WTC11 (cell line): Measurements from ENCODE around the gene GIMAP4.

ENCODE experiments used
- ARID4B ChIP-seq: sonication (generic); formaldehyde crosslinking; IDR thresholded peaks from 2 replicates; pipeline ENCODE4 v1.8.0; 2023; ENCODE audit warnings: missing genetic modification reagents, mild to moderate bottlenecking, borderline replicate concordance
- ATF2 ChIP-seq: sonication (generic); formaldehyde crosslinking; IDR thresholded peaks from 2 replicates; pipeline ENCODE4 v1.8.1; 2022; ENCODE audit warnings: low read depth, missing genetic modification reagents, borderline replicate concordance
- CREB1 ChIP-seq: sonication (generic); formaldehyde crosslinking; IDR thresholded peaks from 2 replicates; pipeline ENCODE4 v1.8.0; 2023; ENCODE audit warnings: mild to moderate bottlenecking, missing genetic modification reagents
- CREM ChIP-seq: sonication (generic); formaldehyde crosslinking; IDR thresholded peaks from 2 replicates; pipeline ENCODE4 v1.8.1; 2022; ENCODE audit warnings: mild to moderate bottlenecking, missing genetic modification reagents, moderate library complexity
- CTCF ChIP-seq: fragments of 200-600 bp; IDR thresholded peaks from 2 replicates; pipeline ENCODE4 v1.8.0; 2022; ENCODE audit warnings: antibody characterized with exemption
- ELF4 ChIP-seq: sonication (generic); formaldehyde crosslinking; IDR thresholded peaks from 2 replicates; pipeline ENCODE4 v1.8.1; 2022; ENCODE audit warnings: low read depth, mild to moderate bottlenecking, moderate library complexity, missing genetic modification reagents
- FOXP1 ChIP-seq: sonication (generic); formaldehyde crosslinking; IDR thresholded peaks from 2 replicates; pipeline ENCODE4 v1.8.0; 2022; ENCODE audit warnings: missing genetic modification reagents, mild to moderate bottlenecking, moderate library complexity, borderline replicate concordance
- KAT7 ChIP-seq: sonication (generic); formaldehyde crosslinking; IDR thresholded peaks from 2 replicates; pipeline ENCODE4 v1.8.1; 2023; ENCODE audit warnings: missing genetic modification reagents, mild to moderate bottlenecking, borderline replicate concordance
- NR2C2 ChIP-seq: sonication (generic); formaldehyde crosslinking; IDR thresholded peaks from 2 replicates; pipeline ENCODE4 v1.8.0; 2022; ENCODE audit warnings: mild to moderate bottlenecking, missing genetic modification reagents
- PRDM15 ChIP-seq: sonication (generic); formaldehyde crosslinking; IDR thresholded peaks from 2 replicates; pipeline ENCODE4 v1.8.0; 2022; ENCODE audit warnings: missing genetic modification reagents
- SP1 ChIP-seq: sonication (generic); formaldehyde crosslinking; conservative IDR thresholded peaks from 2 replicates; pipeline ENCODE4 v1.8.1; 2022; ENCODE audit warnings: missing genetic modification reagents
- USF2 ChIP-seq: sonication (generic); formaldehyde crosslinking; IDR thresholded peaks from 2 replicates; pipeline ENCODE4 v1.8.1; 2023; ENCODE audit warnings: mild to moderate bottlenecking, missing genetic modification reagents, moderate library complexity
- ZNF281 ChIP-seq: sonication (generic); formaldehyde crosslinking; IDR thresholded peaks from 2 replicates; pipeline ENCODE4 v1.8.0; 2023; ENCODE audit warnings: mild to moderate bottlenecking, missing genetic modification reagents

- TF ChIP-seq PRDM15 (CRISPR knock-in tag) (no peak), CTCF (no peak), ATF2 (CRISPR knock-in tag) (no peak), FOXP1 (no peak), KAT7 (CRISPR knock-in tag) (no peak), NR2C2 (CRISPR knock-in tag) (no peak), ELF4 (no peak), USF2 (CRISPR knock-in tag) (no peak), SP1 (CRISPR knock-in tag) (no peak), CREB1 (no peak), CREM (CRISPR knock-in tag) (no peak), ZNF281 (CRISPR knock-in tag) (no peak), ARID4B (CRISPR knock-in tag) (no peak)
These were observed 28.9 kb upstream of the GIMAP4 start for GRCh38 chr7:150538259-150538658.
